HL-60 (cell line): Measurements from ENCODE around the gene PTPRT.

ENCODE experiments used
- CTCF ChIP-seq: IDR thresholded peaks from one replicate; pipeline ENCODE4 v1.5.1; 2011; ENCODE audit warnings: low read length, control low read depth, inconsistent platforms; ENCODE audit not compliant: insufficient read depth
- POLR2AphosphoS5 ChIP-seq: IDR thresholded peaks from 2 replicates; pipeline ENCODE4 v1.6.1; 2012; ENCODE audit warnings: low read depth
- REST ChIP-seq: IDR thresholded peaks from 2 replicates; pipeline ENCODE4 v1.6.1; 2012; ENCODE audit warnings: low read depth; ENCODE audit not compliant: insufficient replicate concordance

DNA sequence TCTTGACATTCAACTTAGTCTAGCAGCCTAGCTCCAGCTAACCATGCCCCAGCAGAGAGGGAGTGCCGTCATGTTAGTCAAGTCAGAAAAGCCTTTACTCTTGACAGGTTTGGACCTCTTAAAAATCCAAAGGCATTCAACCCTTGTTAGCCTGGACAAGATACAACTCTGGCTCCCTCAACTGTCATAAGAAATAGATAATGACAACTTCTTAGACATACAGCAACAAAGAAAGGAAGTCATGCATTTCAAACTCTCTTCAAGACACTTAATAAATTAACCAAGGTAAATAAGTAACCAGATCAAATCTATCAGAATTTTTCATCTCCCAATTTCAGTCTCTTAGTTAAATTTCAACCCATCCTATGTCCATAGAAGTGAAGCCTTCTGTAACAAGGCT, 22.7 kb downstream of the PTPRT start:
- TF ChIP-seq CTCF (no peak), POLR2AphosphoS5 (no peak), REST (no peak)
